H1 (cell line): Measurements from ENCODE around the gene BCL6B. TPM values are rescaled to one million over a fixed set of nuclear protein-coding genes. Genes with fewer than 3 reads are reported as not detected.

Experiments used
- CTCF ChIA-PET: fragments of 300-600 bp; sonication (Branson Sonifier 250); formaldehyde crosslinking; loops from one replicate; lab custom pipeline; 2021; ENCODE audit not compliant: partially characterized antibody; lab: Charles Lee
- POLR2A ChIA-PET: fragments of 300-600 bp; sonication (Branson Sonifier 250); formaldehyde crosslinking; loops from one replicate; lab custom pipeline; 2021; ENCODE audit warnings: inconsistent platforms; ENCODE audit not compliant: partially characterized antibody; lab: Charles Lee
- DNase-seq, 2 experiments: peaks; one replicate each; pipeline versions ENCODE4 v3.0.0 to v3.0.0-alpha.2; 2010 to 2022; ENCODE audit warnings: low spot score in 2 of 2, low read depth in 1 of 2, mixed read lengths in 1 of 2
- FAIRE-seq: peaks from 2 replicates; lab custom pipeline; 2011; peaks lifted over from hg19 to GRCh38; lab: Jason Lieb, UNC
- H2AFZ ChIP-seq: 2 replicates; pipeline ENCODE4 v1.8.1; 2012; ENCODE audit warnings: low read length, inconsistent platforms
- H2AK5ac ChIP-seq: 2 replicates; pipeline ENCODE4 v1.6.1; 2013; ENCODE audit warnings: low read depth, low read length
- H2BK120ac ChIP-seq: replicated peaks from 2 replicates; pipeline ENCODE3; 2013; ENCODE audit warnings: low read depth, low read length, inconsistent platforms
- H2BK12ac ChIP-seq: 2 replicates; pipeline ENCODE4 v1.6.1; 2013; ENCODE audit warnings: low read depth, low read length
- H2BK15ac ChIP-seq: 2 replicates; pipeline ENCODE4 v1.6.1; 2013; ENCODE audit warnings: low read length
- H2BK20ac ChIP-seq: 2 replicates; pipeline ENCODE4 v1.6.1; 2013; ENCODE audit warnings: low read length
- H2BK5ac ChIP-seq: 2 replicates; pipeline ENCODE4 v1.6.1; 2013; ENCODE audit warnings: low read depth, low read length
- H3K14ac ChIP-seq: 2 replicates; pipeline ENCODE4 v1.6.1; 2013; ENCODE audit warnings: inconsistent platforms; ENCODE audit not compliant: insufficient read length
- H3K18ac ChIP-seq: 2 replicates; pipeline ENCODE4 v1.6.1; 2013; ENCODE audit warnings: low read length; ENCODE audit errors: extremely low read depth
- H3K23ac ChIP-seq: 2 replicates; pipeline ENCODE4 v1.6.1; 2013; ENCODE audit warnings: inconsistent platforms; ENCODE audit not compliant: insufficient read length
- H3K23me2 ChIP-seq: 2 replicates; pipeline ENCODE4 v1.6.1; 2013; ENCODE audit warnings: low read depth, low read length
- H3K27ac ChIP-seq: 2 replicates; pipeline ENCODE4 v1.6.1; 2011; ENCODE audit warnings: low read depth, low read length, inconsistent platforms
- H3K27me3 ChIP-seq, 4 experiments: replicated peaks in 1 of 4; 1 replicate in 1 of 4; 2 replicates in 3 of 4; pipeline versions ENCODE4 v1.6.1 to v1.8.1; 2011 to 2013; ENCODE audit warnings: low read length in 3 of 4, mild to moderate bottlenecking in 3 of 4, inconsistent platforms in 2 of 4, mixed read lengths in 2 of 4, moderate library complexity in 1 of 4; ENCODE audit not compliant: control insufficient read depth in 3 of 4, insufficient read depth in 3 of 4; ENCODE audit errors: extremely low read depth in 1 of 4
- H3K36me3 ChIP-seq, 4 experiments: 2 replicates each; pipeline versions ENCODE4 v1.6.1 to v1.8.1; 2011 to 2013; ENCODE audit warnings: mild to moderate bottlenecking in 4 of 4, low read length in 3 of 4, moderate library complexity in 2 of 4, control low read depth in 1 of 4, inconsistent platforms in 1 of 4; ENCODE audit not compliant: insufficient read depth in 4 of 4, control insufficient read depth in 2 of 4
- H3K4ac ChIP-seq: replicated peaks from 2 replicates; pipeline ENCODE3; 2013; ENCODE audit warnings: low read length, low read depth, mixed read lengths, inconsistent platforms; ENCODE audit not compliant: insufficient read length
- H3K4me1 ChIP-seq, 4 experiments: replicated peaks in 1 of 4; 1 replicate in 1 of 4; 2 replicates in 3 of 4; pipeline versions ENCODE4 v1.6.1 to v1.8.1; 2011 to 2013; ENCODE audit warnings: low read length in 3 of 4, inconsistent platforms in 2 of 4, mixed read lengths in 1 of 4; ENCODE audit not compliant: insufficient read depth in 4 of 4, control insufficient read depth in 3 of 4
- H3K4me2 ChIP-seq, 2 experiments: 2 replicates each; pipeline versions ENCODE4 v1.6.1 to v1.8.1; 2011 to 2013; ENCODE audit warnings: low read depth in 2 of 2, low read length in 2 of 2, control low read depth in 1 of 2, inconsistent platforms in 1 of 2, mild to moderate bottlenecking in 1 of 2; ENCODE audit not compliant: insufficient read depth in 1 of 2
- H3K4me3 ChIP-seq, 4 experiments: fragments of 200-600, 300-600 bp in 1 of 4; sonication (generic), shearing (Covaris generic), sonication (Bioruptor Twin) in 1 of 4; 2 replicates each; pipeline versions ENCODE4 v1.5.1 to v1.8.1; 2011 to 2016; ENCODE audit warnings: low read length in 4 of 4, low read depth in 3 of 4, control low read depth in 2 of 4, inconsistent platforms in 2 of 4, mild to moderate bottlenecking in 2 of 4, mixed read lengths in 1 of 4, moderate library complexity in 1 of 4; ENCODE audit not compliant: insufficient read depth in 2 of 4; ENCODE audit errors: extremely low read depth in 1 of 4
- H3K56ac ChIP-seq: replicated peaks from 2 replicates; pipeline ENCODE3; 2013; ENCODE audit warnings: low read depth, mild to moderate bottlenecking, mixed read lengths, low read length, inconsistent platforms; ENCODE audit not compliant: insufficient read length
- H3K79me1 ChIP-seq: 2 replicates; pipeline ENCODE4 v1.6.1; 2013; ENCODE audit warnings: low read depth, low read length, control low read depth
- H3K79me2 ChIP-seq, 2 experiments: 2 replicates each; pipeline versions ENCODE4 v1.6.1 to v1.8.1; 2012 to 2013; ENCODE audit warnings: low read length in 2 of 2, mild to moderate bottlenecking in 2 of 2, inconsistent platforms in 1 of 2; ENCODE audit not compliant: insufficient read depth in 2 of 2, control insufficient read depth in 1 of 2
- H3K9ac ChIP-seq, 4 experiments: replicated peaks in 1 of 4; 1 replicate in 1 of 4; 2 replicates in 3 of 4; pipeline versions ENCODE4 v1.6.1 to v1.8.1; 2011 to 2013; ENCODE audit warnings: low read depth in 3 of 4, low read length in 3 of 4, control low read depth in 2 of 4, mild to moderate bottlenecking in 2 of 4, moderate library complexity in 2 of 4, inconsistent platforms in 1 of 4; ENCODE audit errors: extremely low read depth in 1 of 4
- H3K9me3 ChIP-seq, 2 experiments: 2 replicates each; pipeline versions ENCODE4 v1.6.1 to v1.8.1; 2012 to 2013; ENCODE audit warnings: mild to moderate bottlenecking in 2 of 2, moderate library complexity in 2 of 2, control low read depth in 1 of 2, inconsistent platforms in 1 of 2, low read depth in 1 of 2, low read length in 1 of 2, mixed read lengths in 1 of 2; ENCODE audit not compliant: insufficient read depth in 2 of 2
- H4K20me1 ChIP-seq, 2 experiments: replicated peaks in 1 of 2; 2 replicates each; pipeline versions ENCODE3 to v1.8.1; 2011 to 2013; ENCODE audit warnings: inconsistent platforms in 2 of 2, low read length in 2 of 2, mild to moderate bottlenecking in 1 of 2; ENCODE audit not compliant: insufficient read depth in 2 of 2, control insufficient read depth in 1 of 2
- H4K5ac ChIP-seq: 2 replicates; pipeline ENCODE4 v1.6.1; 2013; ENCODE audit warnings: low read length, low read depth, mixed read lengths, inconsistent platforms; ENCODE audit not compliant: insufficient read length
- H4K8ac ChIP-seq: 2 replicates; pipeline ENCODE4 v1.8.0; 2013; ENCODE audit warnings: mild to moderate bottlenecking, moderate library complexity, low read length, inconsistent platforms; ENCODE audit not compliant: insufficient read depth; ENCODE audit errors: extremely low read depth
- H4K91ac ChIP-seq: replicated peaks from 2 replicates; pipeline ENCODE3; 2013; ENCODE audit warnings: low read length, mixed read lengths, inconsistent platforms; ENCODE audit not compliant: insufficient read length
- KDM4A ChIP-seq: IDR thresholded peaks from one replicate; pipeline ENCODE4 v1.7.1; 2012; ENCODE audit warnings: low read depth, mild to moderate bottlenecking, moderate library complexity, low read length, inconsistent platforms; ENCODE audit not compliant: severe bottlenecking
- PHF8 ChIP-seq: fragments of 200-600 bp; sonication (generic); conservative IDR thresholded peaks from 2 replicates; pipeline ENCODE4 v1.7.1; 2012; ENCODE audit warnings: low read depth, mild to moderate bottlenecking, inconsistent platforms, low read length, moderate library complexity
- POLR2A ChIP-seq, 2 experiments: IDR thresholded peaks; 1 replicate in 1 of 2; 2 replicates in 1 of 2; pipeline ENCODE4 v1.6.1; 2011; ENCODE audit warnings: low read depth in 2 of 2, low read length in 2 of 2, mild to moderate bottlenecking in 2 of 2; ENCODE audit errors: control extremely low read depth in 1 of 2
- POLR2AphosphoS5 ChIP-seq: IDR thresholded peaks from 2 replicates; pipeline ENCODE4 v1.6.1; 2011; ENCODE audit warnings: low read depth, low read length
- POU5F1 ChIP-seq: IDR thresholded peaks from 2 replicates; pipeline ENCODE4 v1.6.1; 2011; ENCODE audit warnings: low read depth, mild to moderate bottlenecking, low read length, moderate library complexity
- SIN3A ChIP-seq, 2 experiments: IDR thresholded peaks in 1 of 2; conservative IDR thresholded peaks in 1 of 2; 2 replicates each; pipeline ENCODE4 v1.6.1; 2011 to 2012; ENCODE audit warnings: low read length in 2 of 2, improper control_type of control experiment in 1 of 2, low read depth in 1 of 2, mild to moderate bottlenecking in 1 of 2
- TAF1 ChIP-seq: IDR thresholded peaks from 2 replicates; pipeline ENCODE4 v1.6.1; 2011; ENCODE audit warnings: mild to moderate bottlenecking, low read depth, low read length
- TAF7 ChIP-seq: optimal IDR thresholded peaks from 2 replicates; pipeline ENCODE3; 2011; ENCODE audit warnings: low read depth, mild to moderate bottlenecking, inconsistent platforms, low read length, moderate library complexity, borderline replicate concordance
- TBP ChIP-seq: IDR thresholded peaks from 2 replicates; pipeline ENCODE4 v1.6.1; 2011; ENCODE audit warnings: low read depth, low read length, improper control_type of control experiment
- TEAD4 ChIP-seq: IDR thresholded peaks from 2 replicates; pipeline ENCODE4 v1.6.1; 2012; ENCODE audit warnings: low read depth, low read length, inconsistent platforms, mixed read lengths
- WGBS, 2 experiments: shearing (Covaris generic) in 1 of 2; methylation state at CpG; one replicate each; pipeline versions ENCODE4 v1.1.6 to v1.1.7; 2013 to 2015; ENCODE audit warnings: low lambda C conversion rate in 2 of 2, mixed read lengths in 2 of 2, inconsistent platforms in 1 of 2, low coverage in 1 of 2, missing lambda C conversion rate in 1 of 2; ENCODE audit not compliant: insufficient replicate concordance in 2 of 2, insufficient coverage in 1 of 2, insufficient read length in 1 of 2; ENCODE audit errors: extremely low coverage in 1 of 2, missing lambda C conversion rate in 1 of 2; 5-methylcytosine and 5-hydroxymethylcytosine counted together
- polyA plus RNA-seq, 7 experiments: library from polyadenylated mRNA; depleted of rRNA in 3 of 7; stranded (reverse) in 5 of 7; unstranded in 2 of 7; fragments of >200 nt in 5 of 7; fragments of 200-250 nt in 2 of 7; gene quantifications; 1 replicate in 5 of 7; 2 replicates in 1 of 7; 4 replicates in 1 of 7; pipeline versions ENCODE4 v1.2.1 to v1.2.3, GENCODE V29; 2011 to 2013; ENCODE audit warnings: missing spikeins in 2 of 7, mixed read lengths in 2 of 7
- total RNA-seq: library from RNA; stranded (reverse); fragmentation: NEBNext Ultra II Directional; extraction: Animal tissue kit (Norgen Biotek cat#: 25700); gene quantifications from 2 replicates; pipeline ENCODE4 v1.2.1, GENCODE V29; 2021
- TF ChIP-seq, protein P1 (sequence below): IDR thresholded peaks from 2 replicates; pipeline ENCODE4 v1.6.1; 2012; ENCODE audit warnings: inconsistent platforms

BCL6B gene
- total and polyA plus RNA-seq, 2 of the 8 experiments (the other 6 are each of a cell fraction or from before 2014, with no cell fraction given): 6.6 to 8.7 TPM

DNA sequence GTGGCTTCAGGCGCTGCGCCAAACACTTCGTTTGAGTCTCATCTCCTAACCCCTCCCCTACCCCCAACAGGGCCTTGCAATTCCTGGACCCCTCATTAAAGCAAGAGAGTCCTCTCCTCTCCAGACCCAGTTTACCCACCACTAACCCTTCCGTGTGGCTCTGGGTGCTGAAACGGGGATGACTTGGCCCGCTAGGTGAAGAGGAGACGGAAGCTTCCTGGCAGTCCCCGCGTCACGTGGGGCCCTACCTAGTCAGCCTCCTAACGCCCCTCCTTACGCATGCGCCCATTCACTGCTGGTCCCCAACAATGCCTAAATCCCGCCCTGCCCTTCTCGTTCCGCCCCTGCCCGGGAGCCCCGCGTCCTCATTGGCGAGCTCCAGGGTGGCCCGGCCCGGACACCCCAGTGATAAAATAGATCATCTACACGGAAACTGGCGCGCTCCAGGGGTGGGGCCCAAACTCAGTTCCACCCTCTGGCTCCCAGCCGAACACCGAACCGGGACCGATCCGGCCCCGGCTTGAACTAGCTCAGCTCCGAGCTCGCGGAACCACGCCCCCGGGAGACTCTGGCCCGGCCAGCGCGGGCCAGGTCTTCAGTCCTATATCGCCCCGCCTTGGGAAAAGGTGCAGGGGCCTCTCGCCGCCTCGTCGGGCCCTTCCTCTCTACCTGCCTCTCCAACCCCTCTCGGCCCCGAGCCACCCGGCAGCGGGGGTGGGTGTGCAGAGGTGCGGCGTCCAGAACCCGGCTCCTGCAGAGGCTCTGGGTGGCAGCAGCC, 12.9 kb downstream of the BCL6B start, which contains the start of gene SLC16A13:
TSS of gene SLC16A13 (plus strand) at position 425 of the 778 bp plus-strand sequence. CDS start 368 bp downstream, outside the sequence.
- Histone ChIP-seq H4K8ac (peak within 1 kb of the TSS; percentile 40), H3K27ac (peak within 1 kb of the TSS; percentile 48; the same call in 1 of the 2 replicates), H2BK5ac (peak within 1 kb of the TSS; percentile 86), H3K4me1 (peaks cover 1 to 9% (median 4%) of the 10 kb centered on the region in 4 experiments; a peak in 4 of 7 replicates), H4K20me1 (peaks cover 0 to 7% of the 10 kb centered on the region in 2 experiments), H3K23ac (no peak within 1 kb of the TSS), H2BK12ac (peak within 1 kb of the TSS; percentile 39; the same call in 1 of the 2 replicates), H3K18ac (peak within 1 kb of the TSS; percentile 71), H2AFZ (peak within 1 kb of the TSS; percentile 68), H2AK5ac (no peak within 1 kb of the TSS), H3K9me3 (no peaks in the 10 kb centered on the region), H4K5ac (peak within 1 kb of the TSS; percentile 17), H3K79me2 (no peaks in the 10 kb centered on the region), H3K4ac (peak within 1 kb of the TSS; percentile 81), H3K27me3 (no peaks in the 10 kb centered on the region), H3K23me2 (peaks cover 11% of the 10 kb centered on the region; the same call in 1 of the 2 replicates), H3K4me3 (peak within 1 kb of the TSS; percentile 78 to 88 (median 84)), H2BK120ac (peak within 1 kb of the TSS; percentile 5), H3K36me3 (no peaks in the 10 kb centered on the region), H3K14ac (peak within 1 kb of the TSS; percentile 50), H2BK15ac (no peak within 1 kb of the TSS), H3K4me2 (peak within 1 kb of the TSS; percentile 69 to 80), H3K9ac (peak within 1 kb of the TSS; percentile 46 to 71 (median 67)), H3K56ac (peak within 1 kb of the TSS; percentile 82), H2BK20ac (no peak within 1 kb of the TSS), H3K79me1 (no peaks in the 10 kb centered on the region), H4K91ac (peak within 1 kb of the TSS; percentile 76)
- CTCF ChIA-PET: interaction anchor here (0.7 to 1.6 kb wide), 8 partner anchors 10 to 194 kb away, joined by 3 to 8 read pairs (median 4); no protein-coding TSS in a partner anchor
- WGBS, 2 experiments: 3% methylated on average over 52 of the region's 52 CpGs; no CpG with 5 or more reads in 1 of the 2 experiments
- DNase-seq (peak; percentile 92 to 94), FAIRE-seq (peak; percentile 76)
- POLR2A ChIA-PET: interaction anchor here (0.6 to 1.5 kb wide), 8 partner anchors 9 to 973 kb away, joined by 3 to 15 read pairs (median 4); no protein-coding TSS in a partner anchor
- TF ChIP-seq TEAD4: 0 out of 2 replicates have a peak, but pooled peaks have one; percentile 6
- peak; percentile 40; the same call in 1 of the 2 replicates for TF ChIP-seq PHF8
- peak; percentile 90 for TF ChIP-seq TAF1
- peak; percentile 82 for TF ChIP-seq TBP
- TF ChIP-seq, protein P1, sequence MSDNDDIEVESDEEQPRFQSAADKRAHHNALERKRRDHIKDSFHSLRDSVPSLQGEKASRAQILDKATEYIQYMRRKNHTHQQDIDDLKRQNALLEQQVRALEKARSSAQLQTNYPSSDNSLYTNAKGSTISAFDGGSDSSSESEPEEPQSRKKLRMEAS: peak; percentile 72
- peak; percentile 75 for TF ChIP-seq KDM4A
- TF ChIP-seq POU5F1: no peak
- peak; percentile 63; the same call in 1 of the 2 replicates for TF ChIP-seq POLR2AphosphoS5
- TF ChIP-seq TAF7: peak; percentile 36
- peak in 1 of 2 experiments; percentile 50; a peak in 1 of 3 replicates for TF ChIP-seq POLR2A (IDR thresholded peaks at IDR 0.05; ENCODE audit: control extremely low read depth in 1 of 2, low read depth in 2 of 2, low read length in 2 of 2)
- 0 out of 4 replicates have a peak, but pooled peaks of 1 of the 2 experiments have one; percentile 24 for TF ChIP-seq SIN3A (conservative IDR thresholded peaks at IDR 0.05 in 1 of 2, IDR thresholded peaks at IDR 0.05 in 1 of 2; ENCODE audit: low read depth in 1 of 2, low read length in 2 of 2)
